Neural cell (in vitro differentiated cells): ENCODE measurements around the gene SRRM1.

Experiments
- EP300 ChIP-seq: fragments of 450-650 bp; conservative IDR thresholded peaks from 2 replicates; pipeline ENCODE4 v1.6.1; 2014; ENCODE audit warnings: antibody characterized with exemption, mild to moderate bottlenecking, moderate library complexity; ENCODE audit not compliant: poor library complexity, severe bottlenecking
- RAD21 ChIP-seq: fragments of 450-650 bp; conservative IDR thresholded peaks from 2 replicates; pipeline ENCODE4 v1.6.1; 2014; ENCODE audit warnings: antibody characterized with exemption, mild to moderate bottlenecking, moderate library complexity
- TF ChIP-seq, protein P1 (sequence below): fragments of 450-650 bp; IDR thresholded peaks from 2 replicates; pipeline ENCODE4 v1.5.1; 2014; ENCODE audit warnings: antibody characterized with exemption, mild to moderate bottlenecking, moderate library complexity; ENCODE audit not compliant: poor library complexity, severe bottlenecking

DNA sequence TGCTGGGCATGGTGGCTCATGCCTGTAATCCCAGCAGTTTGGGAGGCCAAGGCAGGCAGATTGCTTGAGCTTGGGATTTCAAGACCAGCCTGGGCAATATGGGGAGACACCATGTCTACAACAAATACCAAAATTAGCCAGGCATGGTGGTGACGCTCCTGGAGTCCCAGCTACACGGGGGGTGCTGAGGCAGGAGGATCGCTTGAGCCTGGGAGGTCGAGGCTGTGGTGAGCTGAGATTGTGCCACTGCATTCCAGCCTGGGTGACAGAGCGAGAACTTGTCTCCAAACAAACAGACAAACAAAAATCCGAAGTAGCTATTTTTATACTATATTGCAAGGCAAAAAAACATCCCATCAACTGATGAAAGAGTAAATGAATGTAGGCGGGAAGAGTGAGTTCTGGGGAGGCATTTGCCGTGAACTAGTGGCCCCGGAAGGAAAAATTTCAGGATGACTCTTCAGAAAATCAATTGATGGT is 46.7 kb upstream of the SRRM1 start:
- TF ChIP-seq, protein P1, sequence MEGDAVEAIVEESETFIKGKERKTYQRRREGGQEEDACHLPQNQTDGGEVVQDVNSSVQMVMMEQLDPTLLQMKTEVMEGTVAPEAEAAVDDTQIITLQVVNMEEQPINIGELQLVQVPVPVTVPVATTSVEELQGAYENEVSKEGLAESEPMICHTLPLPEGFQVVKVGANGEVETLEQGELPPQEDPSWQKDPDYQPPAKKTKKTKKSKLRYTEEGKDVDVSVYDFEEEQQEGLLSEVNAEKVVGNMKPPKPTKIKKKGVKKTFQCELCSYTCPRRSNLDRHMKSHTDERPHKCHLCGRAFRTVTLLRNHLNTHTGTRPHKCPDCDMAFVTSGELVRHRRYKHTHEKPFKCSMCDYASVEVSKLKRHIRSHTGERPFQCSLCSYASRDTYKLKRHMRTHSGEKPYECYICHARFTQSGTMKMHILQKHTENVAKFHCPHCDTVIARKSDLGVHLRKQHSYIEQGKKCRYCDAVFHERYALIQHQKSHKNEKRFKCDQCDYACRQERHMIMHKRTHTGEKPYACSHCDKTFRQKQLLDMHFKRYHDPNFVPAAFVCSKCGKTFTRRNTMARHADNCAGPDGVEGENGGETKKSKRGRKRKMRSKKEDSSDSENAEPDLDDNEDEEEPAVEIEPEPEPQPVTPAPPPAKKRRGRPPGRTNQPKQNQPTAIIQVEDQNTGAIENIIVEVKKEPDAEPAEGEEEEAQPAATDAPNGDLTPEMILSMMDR = no peak
- TF ChIP-seq EP300 (no peak), RAD21 (no peak)
